GM19023 (cell line): ENCODE data around the gene MICU1.
"Not testable (repeated sequence)": the region's sequence is repeated elsewhere in the genome, so short reads cannot be mapped to it uniquely, and the experiment has no call there.

Source experiments
- ATAC-seq: cut with Tn5 transposase; IDR thresholded peaks from one replicate; pipeline ENCODE4 v1.9.1; 2021; ENCODE audit warnings: mild to moderate bottlenecking, moderate library complexity; ENCODE audit not compliant: unreplicated experiment

Gene MICU1

GRCh38 chr10:72564596-72564995, 61.3 kb downstream of the MICU1 start:
- no peak for ATAC-seq

GRCh38 chr10:72563327-72563932, 62.4 kb downstream of the MICU1 start:
- peak; percentile 62 for ATAC-seq

- no peak for ATAC-seq
These were observed 64.1 kb downstream of the MICU1 start for GRCh38 chr10:72561745-72562166.

- no peak for ATAC-seq
These were observed 68.5 kb downstream of the MICU1 start for GRCh38 chr10:72557362-72557761.

GRCh38 chr10:72552857-72553256, 73.0 kb downstream of the MICU1 start:
- no peak for ATAC-seq

GRCh38 chr10:72550239-72550638, 75.6 kb downstream of the MICU1 start:
- no peak for ATAC-seq

GRCh38 chr10:72545546-72545945, 80.3 kb downstream of the MICU1 start:
- ATAC-seq: no peak

GRCh38 chr10:72543855-72544254, 82.0 kb downstream of the MICU1 start:
- ATAC-seq: not testable (repeated sequence)

- no peak for ATAC-seq
These were observed 83.5 kb downstream of the MICU1 start for GRCh38 chr10:72542396-72542815.

- ATAC-seq: no peak
These were observed 84.5 kb downstream of the MICU1 start for GRCh38 chr10:72541337-72541736.

- no peak for ATAC-seq
These were observed 85.6 kb downstream of the MICU1 start for GRCh38 chr10:72540193-72540807.

- ATAC-seq: no peak
These were observed 86.7 kb downstream of the MICU1 start for GRCh38 chr10:72539137-72539536.

- ATAC-seq: no peak
These were observed 100.2 kb downstream of the MICU1 start for GRCh38 chr10:72525689-72526088.

- ATAC-seq: no peak
These were observed 100.6 kb downstream of the MICU1 start for GRCh38 chr10:72525277-72525676.

GRCh38 chr10:72524489-72524888, 101.4 kb downstream of the MICU1 start:
- no peak for ATAC-seq

GRCh38 chr10:72523932-72524396, 101.9 kb downstream of the MICU1 start:
- no peak for ATAC-seq

GRCh38 chr10:72523062-72523461, 102.8 kb downstream of the MICU1 start:
- ATAC-seq: no peak

- no peak for ATAC-seq
These were observed 108.6 kb downstream of the MICU1 start for GRCh38 chr10:72517244-72517643.

- ATAC-seq: no peak
These were observed 110.4 kb downstream of the MICU1 start for GRCh38 chr10:72515455-72515854.

GRCh38 chr10:72513910-72514309, 112.0 kb downstream of the MICU1 start:
- ATAC-seq: no peak

- no peak for ATAC-seq
These were observed 114.4 kb downstream of the MICU1 start for GRCh38 chr10:72511459-72511858.

GRCh38 chr10:72509941-72510340, 115.9 kb downstream of the MICU1 start:
- no peak for ATAC-seq
